Pancreas (tissue), 10 donors: ENCODE results near the gene HIVEP1. TPM values are rescaled to one million over a fixed set of nuclear protein-coding genes. Genes with fewer than 3 reads are reported as not detected.

Experiments
- ATAC-seq, 4 donors: fragments of 200-7000 bp; cut with Tn5 transposase; one replicate each; pipeline versions ENCODE4 v1.8.0 to v1.9.1; 2020; ENCODE audit warnings: mild to moderate bottlenecking in 4 of 4, moderate library complexity in 4 of 4
- DNase-seq, 6 donors: peaks; one replicate each; pipeline ENCODE4 v3.0.0-alpha.2; 2020
- FAIRE-seq: peaks from 2 replicates; lab custom pipeline; 2012; peaks lifted over from hg19 to GRCh38; lab: Jason Lieb, UNC
- H3K27ac ChIP-seq, 4 donors: fragments of 200-600 bp; sonication (generic); 1 replicate in 3 of 4; 2 replicates in 1 of 4; pipeline versions ENCODE4 v1.5.0 to v1.8.0; 2020
- H3K27me3 ChIP-seq, 4 donors: fragments of 200-600 bp; one replicate each; pipeline ENCODE4 v1.8.0; 2021
- H3K36me3 ChIP-seq, 3 donors: fragments of 200-600 bp; sonication (generic) in 1 of 3; one replicate each; pipeline versions ENCODE4 v1.5.0 to v1.8.0; 2020 to 2021
- H3K4me1 ChIP-seq, 3 donors: fragments of 200-600 bp; one replicate each; pipeline ENCODE4 v1.8.0; 2021
- H3K4me3 ChIP-seq, 4 donors: fragments of 200-600 bp; sonication (generic) in 2 of 4; one replicate each; pipeline versions ENCODE4 v1.5.0 to v1.8.0; 2020 to 2021
- H3K9me3 ChIP-seq, 4 donors: fragments of 200-600 bp; one replicate each; pipeline ENCODE4 v1.8.0; 2021
- WGBS, 2 donors: extraction: QIAGEN DNeasy Blood & Tissue Kit; methylation state at CpG; one replicate each; pipeline ENCODE4 v1.1.7; 2013; 5-methylcytosine and 5-hydroxymethylcytosine counted together
- intact Hi-C, 3 donors: fragments of 100-400 bp; cut with DNase I; formaldehyde crosslinking; loops; one replicate each; pipeline versions ENCODE4 v1.11.1 to v1.14.2; 2022
- polyA plus RNA-seq, 2 donors: library from polyadenylated mRNA; stranded (reverse); fragments of 200-250 nt; gene quantifications; one replicate each; pipeline ENCODE4 v1.2.3, GENCODE V29; 2013
- total RNA-seq, 6 donors: library from RNA; stranded (reverse); fragmentation: NEBNext Ultra II Directional in 4 of 6; extraction: Animal tissue kit (Norgen Biotek cat#: 25700) in 4 of 6; gene quantifications; one replicate each; pipeline versions ENCODE4 v1.2.1 to v1.2.4, GENCODE V29; 2021 to 2023
- TF ChIP-seq, protein P1 (sequence below), 4 donors: fragments of 200-600 bp; sonication (generic) in 3 of 4; IDR thresholded peaks; one replicate each; pipeline versions ENCODE4 v1.5.0 to v1.8.0; 2021; ENCODE audit warnings: antibody characterized with exemption in 4 of 4
- donor health status: healthy with polysubstance abuse.
- donor health status: DM: no; HTN: no; CAD: no; lungs with moderate emphysema.
- donor health status: DM: no; HTN: no; CAD: no.
- donor health status: control.
- donor health status: control.
- donor health status: Bipolar disorder and iron deficiency.
- donor health status: DM: yes; HTN: yes; CAD: no.
- donor health status: DM: no; HTN: no; CAD: no.
- donor health status: DM: no; HTN: no; CAD: no.
- donor health status: DM: yes; HTN: yes; CAD: no.

Gene HIVEP1
- total and polyA plus RNA-seq, 8 donors: 3.8 to 17.7 (median 9.2) TPM

DNA sequence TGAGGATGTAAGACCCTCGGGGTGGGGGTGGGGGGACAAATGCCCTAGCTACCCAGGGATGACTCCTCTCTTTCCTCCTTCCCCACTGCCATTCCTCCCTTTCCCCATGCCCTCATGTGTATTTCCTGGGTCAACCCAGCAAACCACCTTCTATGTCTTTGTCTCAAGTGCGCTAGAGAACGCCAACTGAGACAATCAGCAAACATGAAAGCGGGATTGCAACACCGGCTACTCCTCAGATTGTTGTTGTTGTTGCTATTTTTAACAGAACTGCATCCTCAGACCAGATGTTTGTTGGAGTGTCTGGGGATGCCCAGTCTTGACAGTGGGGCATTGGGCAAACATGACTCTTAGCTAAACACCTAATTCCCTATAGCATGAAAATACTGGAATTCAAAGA is 39.3 kb upstream of the HIVEP1 start:
- TF ChIP-seq, protein P1, sequence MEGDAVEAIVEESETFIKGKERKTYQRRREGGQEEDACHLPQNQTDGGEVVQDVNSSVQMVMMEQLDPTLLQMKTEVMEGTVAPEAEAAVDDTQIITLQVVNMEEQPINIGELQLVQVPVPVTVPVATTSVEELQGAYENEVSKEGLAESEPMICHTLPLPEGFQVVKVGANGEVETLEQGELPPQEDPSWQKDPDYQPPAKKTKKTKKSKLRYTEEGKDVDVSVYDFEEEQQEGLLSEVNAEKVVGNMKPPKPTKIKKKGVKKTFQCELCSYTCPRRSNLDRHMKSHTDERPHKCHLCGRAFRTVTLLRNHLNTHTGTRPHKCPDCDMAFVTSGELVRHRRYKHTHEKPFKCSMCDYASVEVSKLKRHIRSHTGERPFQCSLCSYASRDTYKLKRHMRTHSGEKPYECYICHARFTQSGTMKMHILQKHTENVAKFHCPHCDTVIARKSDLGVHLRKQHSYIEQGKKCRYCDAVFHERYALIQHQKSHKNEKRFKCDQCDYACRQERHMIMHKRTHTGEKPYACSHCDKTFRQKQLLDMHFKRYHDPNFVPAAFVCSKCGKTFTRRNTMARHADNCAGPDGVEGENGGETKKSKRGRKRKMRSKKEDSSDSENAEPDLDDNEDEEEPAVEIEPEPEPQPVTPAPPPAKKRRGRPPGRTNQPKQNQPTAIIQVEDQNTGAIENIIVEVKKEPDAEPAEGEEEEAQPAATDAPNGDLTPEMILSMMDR (IDR thresholded peaks at IDR 0.05): no peak
- H3K27me3 ChIP-seq: no peaks in the 10 kb centered on the region
- H3K36me3 ChIP-seq: no peaks in the 10 kb centered on the region
- H3K4me1 ChIP-seq: peaks cover 0 to 2% (median 0%) of the 10 kb centered on the region in 3 donors
- H3K9me3 ChIP-seq: no peaks in the 10 kb centered on the region
- H3K27ac ChIP-seq: no peak overlapping the region
- WGBS, 2 donors: 87% methylated on average over 5 of the region's 5 CpGs
- FAIRE-seq: no peak
- DNase-seq: no peak
- intact Hi-C loops: no loop called here
- ATAC-seq: no peak
- no peak overlapping the region for H3K4me3 ChIP-seq

DNA sequence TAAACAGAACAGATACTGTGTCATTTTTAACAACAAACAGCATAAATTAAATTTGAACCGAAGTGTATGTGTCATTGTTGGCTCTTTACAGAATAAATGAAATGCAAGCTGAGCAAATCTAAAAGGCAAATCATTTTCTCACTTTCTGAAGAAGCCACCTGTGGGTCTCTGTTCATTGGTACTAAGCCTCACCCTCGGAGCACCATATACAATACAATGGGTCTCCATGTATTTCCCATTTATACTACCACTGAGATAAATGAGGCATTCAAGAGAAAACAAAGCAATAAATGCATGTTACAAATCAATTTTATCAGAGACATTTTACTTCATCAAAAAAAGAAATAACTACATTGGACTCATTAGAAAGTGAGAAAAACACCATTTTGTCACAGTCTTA is 38.9 kb upstream of the HIVEP1 start:
- DNase-seq: no peak
- no peaks in the 10 kb centered on the region for H3K9me3 ChIP-seq
- H3K27ac ChIP-seq: no peak overlapping the region
- no peaks in the 10 kb centered on the region for H3K36me3 ChIP-seq
- H3K4me1 ChIP-seq: peaks cover 0 to 2% (median 0%) of the 10 kb centered on the region in 3 donors
- WGBS, 2 donors: 94 to 100% methylated on average over 2 of the region's 2 CpGs
- TF ChIP-seq, protein P1 (IDR thresholded peaks at IDR 0.05): no peak
- H3K27me3 ChIP-seq: no peaks in the 10 kb centered on the region
- FAIRE-seq: no peak
- no peak overlapping the region for H3K4me3 ChIP-seq
- no peak for ATAC-seq
- intact Hi-C loops: no loop called here

DNA sequence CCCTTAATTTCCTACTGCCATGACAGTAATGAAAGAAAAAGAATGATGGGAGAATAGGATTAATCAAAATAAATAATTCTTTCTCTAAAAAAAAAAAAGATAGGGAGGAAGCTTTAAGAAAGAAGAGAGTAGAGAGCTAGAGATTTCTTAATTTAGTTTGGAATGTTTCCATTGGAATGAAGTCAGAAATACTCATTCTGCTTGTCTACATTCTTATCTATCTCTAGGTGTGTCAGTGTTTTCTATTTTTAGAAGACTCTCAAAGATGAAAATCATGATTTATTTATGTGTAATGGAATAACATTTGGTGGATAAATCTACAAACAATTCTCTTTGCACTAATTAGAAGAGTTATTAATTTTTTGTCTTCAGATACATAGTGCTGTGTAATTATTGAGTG is 38.0 kb upstream of the HIVEP1 start:
- intact Hi-C loops: no loop called here
- TF ChIP-seq, protein P1 (IDR thresholded peaks at IDR 0.05): no peak
- ATAC-seq (peak in 1 of 4 donors; percentile 39), FAIRE-seq (no peak), DNase-seq (no peak)
- Histone ChIP-seq H3K4me3 (no peak overlapping the region), H3K36me3 (no peaks in the 10 kb centered on the region), H3K27me3 (no peaks in the 10 kb centered on the region), H3K4me1 (no peaks in the 10 kb centered on the region), H3K27ac (no peak overlapping the region), H3K9me3 (no peaks in the 10 kb centered on the region)

DNA sequence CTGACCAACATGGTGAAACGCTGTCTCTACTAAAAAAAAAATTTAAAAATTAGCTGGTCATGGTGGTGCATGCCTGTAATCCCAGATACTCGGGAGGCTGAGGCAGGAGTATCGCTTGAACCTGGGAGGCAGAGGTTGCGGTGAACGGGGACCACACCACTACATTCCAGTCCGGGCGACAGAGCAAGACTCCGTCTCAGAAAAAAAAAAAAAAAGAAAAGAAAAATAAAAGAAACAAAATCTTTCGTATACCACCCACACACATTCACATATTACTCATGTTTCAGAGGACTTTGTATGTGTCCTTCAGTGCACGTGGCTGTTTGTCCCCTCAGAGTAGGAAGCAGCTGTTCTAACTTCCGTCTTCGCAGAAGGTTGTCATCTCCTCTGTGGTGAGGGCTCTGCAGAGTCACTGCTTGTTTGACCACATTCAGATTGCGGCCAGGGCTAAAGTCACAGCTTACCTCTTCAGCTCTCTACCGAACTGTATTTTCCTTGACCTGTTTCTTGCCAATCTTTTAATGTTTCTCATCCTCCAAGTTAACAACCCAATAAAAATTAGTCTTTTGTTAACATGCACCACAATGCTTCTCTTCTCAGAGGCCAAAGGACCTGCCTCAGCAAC is 36.6 kb upstream of the HIVEP1 start:
- no peak overlapping the region for H3K4me3 ChIP-seq
- H3K27ac ChIP-seq: no peak overlapping the region
- peak in 2 of 4 donors; percentile 70 to 83 for ATAC-seq
- FAIRE-seq: no peak
- WGBS, 2 donors: 87% methylated on average over 14 of the region's 14 CpGs
- no peaks in the 10 kb centered on the region for H3K4me1 ChIP-seq
- no peaks in the 10 kb centered on the region for H3K36me3 ChIP-seq
- DNase-seq: peak in 1 of 6 donors; percentile 37
- TF ChIP-seq, protein P1 (IDR thresholded peaks at IDR 0.05): no peak
- intact Hi-C loops: no loop called here
- no peaks in the 10 kb centered on the region for H3K9me3 ChIP-seq
- H3K27me3 ChIP-seq: no peaks in the 10 kb centered on the region

DNA sequence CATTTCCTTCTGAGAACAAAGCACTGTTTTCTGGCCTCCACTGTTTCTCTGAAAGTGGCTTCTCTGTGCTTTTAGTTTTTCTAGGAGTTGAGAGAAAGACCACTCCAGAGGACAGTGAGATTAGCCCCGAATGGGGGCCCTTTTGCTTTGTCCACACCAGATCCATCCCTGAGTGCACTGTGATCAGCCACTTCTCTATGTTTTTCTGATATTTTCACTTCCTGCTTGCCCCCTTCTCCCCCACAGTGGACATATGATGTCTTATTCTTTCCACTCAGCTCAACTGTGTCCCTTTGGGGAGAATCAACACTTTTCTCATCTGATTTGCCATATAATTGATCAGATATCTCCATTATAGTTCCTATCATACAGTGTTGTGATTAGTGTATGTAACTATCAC is 35.6 kb upstream of the HIVEP1 start:
- ATAC-seq: no peak
- no peaks in the 10 kb centered on the region for H3K27me3 ChIP-seq
- no peak for FAIRE-seq
- H3K9me3 ChIP-seq: no peaks in the 10 kb centered on the region
- H3K27ac ChIP-seq: no peak overlapping the region
- TF ChIP-seq, protein P1 (IDR thresholded peaks at IDR 0.05): no peak
- H3K4me3 ChIP-seq: no peak overlapping the region
- H3K4me1 ChIP-seq: no peaks in the 10 kb centered on the region
- WGBS, 2 donors: 76 to 88% methylated on average over 1 of the region's 1 CpG
- no peak for DNase-seq
- intact Hi-C loops: no loop called here
- no peaks in the 10 kb centered on the region for H3K36me3 ChIP-seq
